Kasumi-1 (cell line): ENCODE measurements around the gene ZNHIT2.
A peak's percentile ranks its signal among the peaks of the same experiment; 100 is the strongest.

Experiments
- DNase-seq, 2 experiments: peaks; one replicate each; lab custom pipeline; 2025; lab: John Stamatoyannopoulos, UW

The ZNHIT2 gene

DNA sequence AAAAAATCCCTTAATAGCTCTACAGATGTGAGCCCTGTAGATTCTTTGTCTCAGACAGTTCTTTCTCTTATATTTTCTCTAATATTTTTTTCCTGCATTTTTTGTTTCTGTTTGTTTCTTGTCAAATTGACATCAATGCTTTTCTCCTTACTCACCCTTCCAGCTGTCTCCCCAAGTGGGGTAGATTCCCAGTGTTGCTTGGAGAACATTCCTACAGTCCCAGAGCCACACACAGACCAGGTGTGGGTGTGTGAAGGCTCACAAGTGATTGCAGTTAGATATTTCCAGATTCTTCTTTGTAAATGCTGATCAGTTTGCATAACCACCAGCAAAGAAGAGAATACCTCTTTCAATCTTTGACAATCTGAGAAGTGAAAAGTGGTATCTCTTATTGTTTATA is 14.0 kb downstream of the ZNHIT2 start:
- no peak for DNase-seq

DNA sequence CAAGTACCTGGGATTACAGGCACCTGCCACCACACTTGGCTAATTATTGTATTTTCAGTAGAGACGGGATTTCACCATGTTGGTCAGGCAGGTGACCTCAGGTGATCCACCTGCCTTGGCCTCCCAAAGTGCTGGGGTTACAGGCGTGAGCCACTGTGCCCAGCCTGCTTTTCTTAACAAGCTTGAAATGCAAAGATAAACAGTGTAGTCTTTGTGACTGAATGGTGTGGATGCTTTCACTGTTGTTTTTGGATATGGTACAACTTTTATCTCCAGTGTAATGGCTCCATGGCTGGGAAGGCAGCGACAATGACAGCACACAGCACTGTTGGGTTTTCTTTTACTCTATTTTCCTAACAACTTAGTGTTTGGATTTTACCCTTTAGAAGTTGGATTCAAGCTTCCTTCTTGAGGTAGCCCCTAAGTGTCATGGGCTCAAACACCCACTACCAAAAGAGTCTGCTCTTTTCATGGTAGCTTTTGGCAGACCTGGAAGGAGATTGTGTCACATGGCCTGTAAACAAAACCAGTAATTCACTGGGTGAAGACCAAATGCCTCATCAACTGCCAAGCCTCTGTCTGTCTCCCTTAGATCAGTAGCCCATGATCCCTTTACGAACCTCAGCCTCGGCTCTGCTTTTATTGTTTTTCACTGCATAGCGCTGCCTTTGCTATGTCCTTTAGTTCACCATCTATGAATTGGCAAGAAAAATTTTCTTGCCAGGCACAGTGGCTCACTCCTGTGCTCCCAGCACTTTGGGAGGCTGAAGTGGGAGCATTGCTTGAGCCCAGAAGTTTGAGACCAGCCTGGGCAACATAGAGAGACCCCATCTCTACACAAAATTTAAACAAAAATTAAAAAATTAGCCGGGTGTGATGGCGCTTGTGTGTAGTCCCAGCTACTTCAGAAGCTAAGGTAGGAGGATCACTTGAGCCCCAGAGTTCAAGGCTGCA is 15.1 kb downstream of the ZNHIT2 start:
- DNase-seq, result no peak

DNA sequence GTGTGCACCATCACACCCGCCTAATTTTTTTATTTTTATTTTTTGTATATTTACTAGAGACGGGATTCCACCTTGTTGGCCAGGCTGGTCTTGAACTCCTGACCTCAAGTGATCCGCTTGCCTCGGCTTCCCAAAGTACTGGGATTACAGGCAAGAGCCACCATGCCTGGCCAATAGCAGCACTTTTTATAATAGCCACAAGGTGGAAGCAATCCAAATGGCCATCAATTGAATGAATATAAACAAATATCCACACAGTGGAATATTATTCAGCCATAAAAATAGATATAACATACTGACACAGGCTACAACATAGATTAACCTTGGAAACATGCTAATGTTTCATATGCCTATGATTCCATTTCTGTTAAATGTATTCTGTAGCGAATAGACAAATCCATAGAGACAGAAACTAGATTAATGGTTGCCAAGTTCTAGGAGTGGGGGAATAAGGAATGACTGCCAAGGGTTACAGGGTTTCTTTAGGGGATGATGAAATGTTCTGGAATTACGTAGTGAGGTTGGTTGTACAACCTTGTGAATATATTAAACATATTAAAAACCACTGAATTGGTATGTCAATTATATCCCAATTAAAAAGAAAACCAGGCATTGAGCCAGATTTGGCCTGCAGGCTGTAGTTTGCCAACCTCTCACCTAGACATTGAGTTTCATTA is 16.7 kb downstream of the ZNHIT2 start:
- DNase-seq, result no peak

DNA sequence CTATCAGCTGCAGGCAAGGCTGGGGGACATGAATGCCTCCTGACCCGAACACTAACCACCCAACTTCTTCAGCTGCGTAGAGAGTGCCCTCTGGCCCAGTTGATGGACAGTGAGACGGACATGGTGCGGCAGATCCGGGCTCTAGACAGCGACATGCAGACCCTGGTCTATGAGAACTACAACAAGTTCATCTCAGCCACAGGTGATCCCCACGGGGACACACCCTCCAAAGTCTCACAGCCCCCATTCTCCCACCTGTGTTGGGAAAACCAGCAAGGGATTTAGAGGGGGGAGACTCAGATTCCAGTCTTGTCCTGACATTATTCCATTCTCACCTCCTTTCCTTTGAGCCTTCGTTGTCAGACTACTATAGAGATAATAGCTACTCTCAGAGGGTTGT is 20.6 kb downstream of the ZNHIT2 start:
- no peak for DNase-seq

DNA sequence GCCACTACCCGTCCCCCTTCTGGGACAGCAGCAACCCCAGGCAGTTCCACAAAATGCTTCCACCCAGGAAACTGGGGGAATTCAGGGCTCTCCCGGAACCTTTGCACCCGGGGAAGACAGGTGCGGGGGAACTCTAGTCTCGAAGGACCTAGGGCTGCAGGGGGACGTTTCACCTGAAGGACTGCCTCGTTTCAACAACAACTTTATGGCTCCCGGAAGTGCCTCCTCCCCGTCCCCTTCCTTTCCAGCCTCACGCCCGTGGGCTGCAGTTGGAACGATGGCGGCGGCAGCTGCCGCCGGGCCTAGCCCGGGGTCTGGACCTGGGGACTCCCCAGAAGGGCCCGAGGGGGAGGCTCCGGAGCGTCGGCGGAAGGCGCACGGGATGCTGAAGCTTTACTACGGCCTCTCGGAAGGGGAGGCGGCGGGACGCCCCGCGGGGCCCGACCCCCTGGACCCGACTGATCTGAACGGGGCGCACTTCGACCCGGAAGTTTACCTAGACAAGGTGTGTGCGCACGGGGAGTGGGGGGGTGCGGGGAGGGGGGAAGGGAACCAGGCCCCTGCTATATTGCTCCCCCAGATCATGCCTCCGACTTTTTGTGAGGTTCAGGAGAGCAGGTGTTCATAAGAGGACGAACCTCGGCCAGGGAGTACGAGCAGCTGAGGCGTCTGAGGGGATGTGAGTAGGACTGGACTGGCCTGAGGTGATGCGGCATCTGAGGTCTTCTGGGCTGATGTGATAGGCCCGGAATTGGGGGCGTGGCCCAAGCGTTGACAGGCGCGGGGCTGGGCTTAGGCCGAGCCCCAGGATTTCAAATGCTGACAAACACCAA is 21.3 kb downstream of the ZNHIT2 start, which contains the start of gene VPS51:
VPS51 (plus strand) TSS at position 241 of the 833 bp plus-strand sequence; CDS start at position 278, 37 bp downstream.
- peak; percentile 90 to 95 for DNase-seq

DNA sequence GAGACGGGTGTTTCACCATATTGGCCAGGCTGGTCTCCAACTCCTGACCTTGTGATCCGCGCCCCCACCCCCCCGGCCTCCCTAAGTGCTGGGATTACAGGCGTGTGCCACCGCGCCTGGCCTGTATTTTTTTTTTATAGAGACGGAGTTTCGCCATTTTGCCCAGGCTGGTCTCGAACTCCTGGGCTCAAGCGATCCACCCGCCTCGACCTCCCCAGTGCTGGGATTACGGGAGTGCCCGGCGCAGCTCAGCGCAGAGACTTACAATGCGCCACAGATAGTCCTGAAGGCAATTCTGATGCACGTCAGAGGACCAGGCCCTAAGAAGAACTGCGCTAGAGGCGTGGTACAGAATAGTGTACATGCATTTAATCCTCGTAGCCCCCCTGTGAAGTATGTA is 22.1 kb downstream of the ZNHIT2 start:
- no peak for DNase-seq

DNA sequence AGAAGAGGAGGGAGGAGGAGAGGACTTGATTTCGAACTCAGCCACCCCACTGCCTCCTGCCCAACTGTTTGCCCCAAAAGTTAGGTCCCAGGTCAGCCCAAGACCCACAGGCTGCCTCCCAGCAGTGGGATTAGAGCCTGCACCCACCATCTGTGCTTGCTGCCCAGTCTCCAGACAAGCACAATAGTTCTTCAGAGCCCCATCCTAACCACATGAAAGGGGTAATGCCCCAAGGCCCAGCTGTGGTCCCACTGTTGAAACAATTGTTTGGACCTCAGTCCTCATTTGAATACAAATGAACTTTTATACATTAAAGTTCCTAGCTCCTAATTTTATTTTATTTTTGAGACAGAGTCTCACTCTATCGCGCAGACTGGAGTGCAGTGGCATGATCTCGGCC is 26.9 kb downstream of the ZNHIT2 start:
- DNase-seq, result no peak

DNA sequence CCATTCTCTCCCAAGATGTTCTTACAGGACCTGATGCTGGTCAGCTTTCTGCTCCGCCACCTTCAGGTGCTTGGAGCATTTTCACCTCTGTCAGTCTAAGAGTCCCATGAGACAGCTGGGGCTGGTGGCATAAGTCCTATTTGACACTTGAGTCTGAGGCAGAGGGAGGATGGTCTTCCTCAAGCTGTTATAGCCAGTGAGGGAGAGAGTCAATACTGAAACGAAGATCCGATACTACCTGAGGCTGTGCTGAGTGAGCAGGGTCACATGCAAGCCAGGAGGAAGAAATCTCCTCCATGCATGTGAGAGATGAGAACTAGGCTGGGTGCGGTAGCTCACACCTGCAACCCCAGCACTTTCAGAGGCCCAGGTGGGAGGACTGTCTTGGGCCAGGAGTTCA is 27.9 kb downstream of the ZNHIT2 start:
- DNase-seq, result no peak

DNA sequence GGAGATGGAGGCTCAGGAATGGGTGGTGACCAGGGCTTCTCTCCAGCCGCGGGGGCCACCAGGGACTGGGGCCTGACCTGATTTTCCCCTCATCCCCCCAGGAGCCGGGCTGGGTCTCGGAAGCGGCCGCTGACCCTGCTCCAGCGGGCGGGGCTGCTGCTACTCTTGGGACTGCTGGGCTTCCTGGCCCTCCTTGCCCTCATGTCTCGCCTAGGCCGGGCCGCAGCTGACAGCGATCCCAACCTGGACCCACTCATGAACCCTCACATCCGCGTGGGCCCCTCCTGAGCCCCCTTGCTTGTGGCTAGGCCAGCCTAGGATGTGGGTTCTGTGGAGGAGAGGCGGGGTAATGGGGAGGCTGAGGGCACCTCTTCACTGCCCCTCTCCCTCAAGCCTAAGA is 29.7 kb downstream of the ZNHIT2 start:
- DNase-seq, result no peak

DNA sequence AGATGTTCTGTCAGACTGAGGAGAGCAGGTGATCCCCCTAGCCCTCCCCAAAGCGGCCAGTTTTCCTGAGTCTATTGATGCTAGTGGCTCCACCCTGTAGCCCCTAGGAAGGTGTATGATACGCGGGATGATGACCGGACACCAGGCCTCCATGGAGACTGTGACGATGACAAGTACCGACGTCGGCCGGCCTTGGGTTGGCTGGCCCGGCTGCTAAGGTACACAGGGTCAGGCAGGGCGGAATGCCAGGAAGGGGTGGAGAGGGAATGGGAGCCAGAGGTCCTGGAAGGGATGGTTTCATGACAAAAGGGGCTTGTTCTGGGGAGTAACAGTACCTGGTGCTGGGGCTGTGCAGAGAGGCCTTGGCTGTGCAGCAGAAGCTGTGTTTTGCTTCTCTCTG is 30.3 kb downstream of the ZNHIT2 start:
- DNase-seq, result no peak

DNA sequence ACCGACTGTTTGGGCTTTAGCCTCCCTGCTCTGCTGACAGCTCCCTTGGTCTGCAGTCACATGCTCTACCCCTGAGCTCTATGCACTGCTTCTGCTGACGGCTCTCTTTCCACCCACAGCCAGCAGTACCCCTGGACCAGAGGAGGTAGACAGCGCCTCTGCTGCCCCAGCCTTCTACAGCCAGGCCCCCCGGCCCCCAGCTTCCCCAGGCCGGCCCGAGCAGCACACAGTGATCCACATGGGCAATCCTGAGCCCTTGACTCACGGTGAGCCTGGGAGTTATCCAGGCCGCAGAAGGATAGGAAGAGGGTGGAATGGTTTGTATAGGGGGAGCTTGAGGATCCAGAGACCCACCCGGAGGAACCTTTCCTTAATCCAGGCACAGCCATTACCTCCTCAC is 30.7 kb downstream of the ZNHIT2 start:
- no peak for DNase-seq

DNA sequence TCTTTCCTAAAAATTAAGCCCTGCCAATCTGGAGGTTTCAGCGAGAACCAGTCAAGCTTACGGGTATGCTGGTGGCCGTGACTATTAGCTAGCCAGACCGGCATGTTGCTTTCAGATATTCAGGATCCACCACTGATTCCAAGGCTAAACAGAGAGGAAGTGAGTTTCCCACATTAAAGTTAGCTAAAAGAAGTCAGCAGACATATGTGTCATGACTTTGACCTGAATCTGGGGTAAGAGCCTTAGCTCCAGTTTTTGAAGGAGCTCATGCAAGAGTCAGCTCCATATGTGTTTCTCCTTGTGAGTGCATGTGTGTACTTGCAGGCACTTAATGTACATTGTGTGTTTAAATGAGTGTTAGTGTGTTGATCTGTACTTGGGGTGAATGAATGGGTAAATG is 32.1 kb downstream of the ZNHIT2 start:
- no peak for DNase-seq

DNA sequence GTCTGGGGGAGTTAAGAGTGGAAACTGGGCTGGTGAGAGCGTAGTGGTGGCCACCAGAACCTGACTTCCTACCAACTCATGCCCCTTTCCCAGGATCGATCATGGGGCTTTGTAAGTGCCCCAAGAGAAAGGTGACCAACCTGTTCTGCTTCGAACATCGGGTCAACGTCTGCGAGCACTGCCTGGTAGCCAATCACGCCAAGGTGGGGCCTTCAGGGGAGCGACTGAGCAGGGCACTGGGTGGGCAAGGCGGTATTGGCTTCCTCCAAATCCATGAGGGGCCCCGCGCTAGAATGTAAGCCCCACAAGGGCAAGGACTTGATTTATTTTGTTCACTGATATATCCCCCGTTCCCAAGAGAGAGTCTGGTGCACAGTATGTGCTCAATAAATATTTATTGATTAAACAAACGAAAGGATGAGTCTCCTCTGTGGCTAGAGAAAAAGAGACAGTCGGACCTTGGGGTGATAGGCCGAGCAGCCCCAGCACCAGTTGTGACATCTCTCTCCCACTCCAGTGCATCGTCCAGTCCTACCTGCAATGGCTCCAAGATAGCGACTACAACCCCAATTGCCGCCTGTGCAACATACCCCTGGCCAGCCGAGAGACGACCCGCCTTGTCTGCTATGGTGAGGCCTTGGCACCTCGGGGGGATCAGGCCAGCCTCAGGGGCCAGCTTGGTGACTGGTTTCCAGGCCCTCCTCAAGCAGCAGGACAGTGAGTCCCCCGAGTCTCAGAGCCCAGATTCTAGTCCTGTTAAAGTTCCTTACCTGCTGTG is 32.7 kb downstream of the ZNHIT2 start:
- peak in 1 of 2 experiments; percentile 47 for DNase-seq

DNA sequence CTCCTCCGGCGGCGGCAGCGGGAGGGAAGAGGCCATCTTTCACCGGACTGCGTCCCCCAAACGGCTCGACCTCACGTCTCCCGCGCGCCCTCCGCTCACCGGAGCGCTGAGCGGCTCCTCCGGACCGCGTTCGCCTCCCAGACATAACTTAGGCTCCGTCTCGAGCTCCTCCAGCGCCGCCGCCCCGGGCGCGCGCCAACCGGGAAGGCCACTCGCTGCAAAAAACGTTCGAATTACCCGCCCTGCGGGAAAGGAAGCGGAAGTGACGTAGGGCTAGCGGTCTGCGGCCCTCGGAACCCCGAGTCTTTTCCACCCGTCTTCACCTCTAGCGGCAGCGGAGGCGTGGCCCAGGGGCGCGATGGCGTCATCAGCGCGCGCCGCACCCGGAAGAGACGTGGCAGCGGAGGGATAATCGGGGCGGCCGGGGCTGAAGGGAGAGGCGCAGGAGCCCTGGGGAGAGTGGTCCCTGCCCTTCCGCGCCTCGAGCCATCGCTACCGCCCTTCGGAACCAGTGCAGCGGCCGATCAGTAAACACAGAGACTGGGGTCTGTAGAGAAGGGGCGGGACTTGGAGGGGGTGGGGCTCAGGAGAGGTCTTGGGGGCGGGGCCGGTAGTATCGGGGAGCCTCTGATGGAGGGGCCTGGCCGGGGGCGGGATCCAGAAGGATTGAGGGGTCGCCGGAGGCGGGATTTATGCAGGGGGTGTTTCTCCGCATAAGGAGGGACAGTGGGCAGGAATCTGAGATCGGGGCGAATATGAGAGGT is 33.5 kb downstream of the ZNHIT2 start, which contains the start of the genes CDCA5 and ZFPL1:
CDCA5 (minus strand) TSS at position 207 of the 764 bp plus-strand sequence; CDS start at position 145, 62 bp downstream.
ZFPL1 (plus strand) TSS at position 389 of the 764 bp plus-strand sequence. CDS start 477 bp downstream, outside the sequence.
- DNase-seq, result peak; percentile 94 to 97

DNA sequence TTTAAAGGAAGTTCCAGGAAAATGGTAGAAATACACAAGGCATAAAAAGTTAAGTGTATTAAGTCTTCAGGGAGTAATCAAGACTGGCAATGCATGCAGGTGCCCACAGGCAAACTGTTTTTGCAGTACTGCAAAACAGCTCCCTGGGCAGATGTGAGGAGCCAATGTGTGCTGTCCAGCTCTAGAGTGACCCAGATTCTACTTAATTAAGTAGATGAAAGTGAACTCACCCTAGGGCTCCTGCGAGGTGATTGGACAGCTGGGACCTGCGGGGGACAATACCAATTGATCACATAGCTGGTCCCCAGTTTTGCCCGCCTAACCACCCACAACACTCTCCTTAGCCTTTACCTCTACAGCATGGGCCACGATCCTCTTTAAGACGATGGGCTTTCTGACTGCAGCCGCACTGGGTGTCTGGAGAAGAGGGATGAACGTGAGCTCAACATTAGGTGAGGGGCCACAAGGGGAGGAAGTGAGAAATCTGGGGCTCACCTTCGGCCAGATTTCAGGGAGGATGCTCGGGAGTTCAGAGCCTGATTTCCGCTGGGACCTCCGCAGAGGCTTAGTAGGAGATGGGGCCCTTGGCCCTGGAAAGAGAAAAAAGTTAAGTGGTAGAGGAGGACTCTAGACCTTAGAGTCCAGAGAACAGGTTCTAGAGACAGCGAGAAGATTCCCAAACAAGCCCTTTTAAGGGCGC is 34.2 kb downstream of the ZNHIT2 start:
- peak in 1 of 2 experiments; percentile 29 for DNase-seq

DNA sequence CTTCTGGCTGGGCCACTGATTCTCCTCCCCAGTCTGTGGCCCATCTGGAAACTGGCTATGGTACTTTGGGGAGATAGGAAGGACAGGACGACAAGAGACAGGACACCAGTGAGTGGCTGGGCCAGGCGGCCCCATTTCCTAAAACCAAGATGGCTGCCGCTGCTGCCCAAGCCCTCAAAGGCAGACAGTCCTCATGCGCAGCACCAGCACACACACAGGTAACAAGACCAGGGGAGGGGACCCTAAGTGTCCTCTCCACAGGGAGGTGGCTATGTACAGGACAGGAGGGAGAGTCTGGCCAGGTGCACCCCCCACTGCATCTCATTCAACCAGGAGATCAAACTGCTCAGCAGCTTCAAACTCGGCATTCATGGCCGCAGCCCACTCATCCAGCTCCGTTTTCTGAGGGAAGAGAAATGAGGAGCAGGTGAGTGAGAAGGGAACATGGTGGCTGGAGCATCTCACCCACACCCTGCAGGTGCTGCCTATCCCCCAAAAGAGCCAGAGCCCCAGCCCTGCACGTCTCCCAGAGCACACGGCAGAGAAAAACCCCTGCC is 38.6 kb downstream of the ZNHIT2 start:
- DNase-seq, result no peak

DNA sequence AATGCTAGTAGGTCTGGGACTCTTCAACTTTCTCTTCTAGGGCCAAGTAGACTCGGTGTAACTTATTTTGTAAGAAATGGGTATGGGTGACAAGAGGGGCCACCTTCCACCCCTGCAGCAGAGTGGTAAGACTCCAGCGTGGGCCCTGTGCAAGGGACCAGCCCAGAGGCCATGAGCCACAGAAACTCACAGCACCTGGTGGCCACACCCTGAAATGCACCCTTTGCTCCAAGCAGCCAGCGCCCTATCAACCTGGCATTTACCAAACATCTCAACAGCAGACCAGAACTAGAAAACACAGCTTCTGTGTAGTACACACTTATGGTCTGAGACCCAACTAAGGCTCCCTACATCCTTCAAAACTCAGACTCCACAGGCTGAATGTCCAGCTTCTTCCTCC is 39.4 kb downstream of the ZNHIT2 start:
- peak; percentile 9 to 29 for DNase-seq

DNA sequence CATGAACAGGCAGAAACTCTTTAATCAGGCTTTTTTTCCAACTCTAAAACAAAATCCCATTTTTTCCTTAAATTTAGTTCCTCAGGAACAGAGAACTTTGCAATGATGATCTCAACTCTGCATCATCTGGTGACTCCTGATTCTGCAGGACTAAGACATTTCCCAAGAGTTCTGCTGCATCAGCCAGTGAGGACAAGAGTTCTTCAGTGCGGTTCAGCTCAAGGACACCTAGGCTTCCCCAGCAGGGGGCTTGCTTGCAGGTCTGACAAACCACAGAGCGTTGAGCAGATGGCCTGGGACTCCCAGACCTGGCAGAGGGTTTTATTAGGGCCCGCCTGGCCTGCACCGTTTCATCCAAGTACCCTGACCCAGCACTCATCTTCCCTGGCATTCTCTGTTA is 40.0 kb downstream of the ZNHIT2 start:
- no peak for DNase-seq

DNA sequence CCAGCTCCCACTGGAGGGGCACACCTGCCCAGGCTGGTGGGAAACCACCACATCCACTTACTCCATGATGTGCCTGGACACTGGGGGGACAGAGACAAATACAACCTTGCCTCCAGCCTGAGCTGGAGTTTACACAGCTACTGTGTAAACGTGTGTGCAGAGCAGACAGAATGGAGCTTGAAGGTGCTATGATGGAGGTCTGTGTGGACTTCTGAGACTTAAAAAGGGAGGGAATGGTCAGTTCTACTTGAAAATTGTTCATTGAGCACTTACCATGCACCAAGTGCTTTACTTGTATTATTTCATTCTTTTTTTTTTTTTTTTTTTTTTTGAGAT is 44.9 kb downstream of the ZNHIT2 start:
- DNase-seq, result no peak
